CD4-positive, alpha-beta memory T cell (primary cell): ENCODE results near the gene JARID2. TPM values are rescaled to one million over a fixed set of nuclear protein-coding genes. Genes with fewer than 3 reads are reported as not detected.
"Not testable (repeated sequence)": the region's sequence is repeated elsewhere in the genome, so short reads cannot be mapped to it uniquely, and the experiment has no call there.

Experiments used
- CTCF ChIA-PET: fragments of 350-600 bp; sonication (Branson Sonifier 250); formaldehyde crosslinking; loops from one replicate; lab custom pipeline; 2021; ENCODE audit warnings: inconsistent platforms; ENCODE audit not compliant: partially characterized antibody; lab: Charles Lee
- POLR2A ChIA-PET: fragments of 350-600 bp; sonication (Branson Sonifier 250); formaldehyde crosslinking; loops from one replicate; lab custom pipeline; 2021; ENCODE audit not compliant: partially characterized antibody; lab: Charles Lee
- DNase-seq, 5 donors: peaks; one replicate each; pipeline versions ENCODE4 v3.0.0 to v3.0.0-alpha.2; 2020 to 2022; ENCODE audit warnings: mixed read lengths in 1 of 5
- H3K27ac ChIP-seq: one replicate; pipeline ENCODE4 v1.7.0; 2013; ENCODE audit warnings: low read depth, low read length
- H3K27me3 ChIP-seq: 2 replicates; pipeline ENCODE4 v1.7.0; 2013; ENCODE audit warnings: mild to moderate bottlenecking, low read length, moderate library complexity; ENCODE audit not compliant: insufficient read depth
- H3K36me3 ChIP-seq: 2 replicates; pipeline ENCODE4 v1.7.0; 2013; ENCODE audit warnings: mild to moderate bottlenecking, low read length, moderate library complexity; ENCODE audit not compliant: insufficient read depth
- H3K4me1 ChIP-seq: 2 replicates; pipeline ENCODE4 v1.7.0; 2013; ENCODE audit warnings: mild to moderate bottlenecking, low read length, moderate library complexity; ENCODE audit not compliant: insufficient read depth
- H3K4me3 ChIP-seq, 2 donors: one replicate each; pipeline ENCODE4 v1.7.0; 2013; ENCODE audit warnings: low read length in 2 of 2, mild to moderate bottlenecking in 1 of 2
- H3K9me3 ChIP-seq, 2 donors: one replicate each; pipeline ENCODE4 v1.7.0; 2013; ENCODE audit warnings: low read length in 2 of 2, control low read depth in 1 of 2; ENCODE audit not compliant: control insufficient read depth in 1 of 2
- H3K27ac Mint-ChIP-seq, 7 donors: one replicate each; pipeline ENCODE4 v1.8.0; 2020 to 2021; ENCODE audit warnings: mixed read lengths in 7 of 7, mild to moderate bottlenecking in 6 of 7, inconsistent platforms in 3 of 7, moderate library complexity in 3 of 7
- H3K27me3 Mint-ChIP-seq, 2 donors: one replicate each; pipeline ENCODE4 v1.8.0; 2020 to 2021; ENCODE audit warnings: mixed read lengths in 2 of 2
- H3K36me3 Mint-ChIP-seq, 2 donors: one replicate each; pipeline ENCODE4 v1.8.0; 2020 to 2021; ENCODE audit warnings: mixed read lengths in 2 of 2, inconsistent platforms in 1 of 2, mild to moderate bottlenecking in 1 of 2
- H3K4me1 Mint-ChIP-seq, 4 donors: one replicate each; pipeline ENCODE4 v1.8.0; 2020 to 2021; ENCODE audit warnings: mixed read lengths in 4 of 4, mild to moderate bottlenecking in 1 of 4
- H3K4me3 Mint-ChIP-seq, 8 donors: one replicate each; pipeline ENCODE4 v1.8.0; 2020 to 2021; ENCODE audit warnings: mixed read lengths in 8 of 8, mild to moderate bottlenecking in 7 of 8, moderate library complexity in 6 of 8, inconsistent platforms in 3 of 8
- H3K9me3 Mint-ChIP-seq, 8 donors: one replicate each; pipeline ENCODE4 v1.8.0; 2020 to 2021; ENCODE audit warnings: mixed read lengths in 8 of 8, mild to moderate bottlenecking in 5 of 8, inconsistent platforms in 3 of 8, moderate library complexity in 1 of 8
- intact Hi-C: fragments of 100-400 bp; cut with micrococcal nuclease; formaldehyde crosslinking; loops from one replicate; pipeline ENCODE4 v1.15.1; 2023
- polyA plus RNA-seq, 2 donors: library from polyadenylated mRNA; unstranded; fragments of 300-500 nt; fragmentation: Illumina TruSeq; gene quantifications; one replicate each; pipeline ENCODE4 v1.2.3, GENCODE V29; 2021
- total RNA-seq, 2 experiments: library from RNA; stranded (reverse); gene quantifications; one replicate each; pipeline ENCODE4 v1.2.3, GENCODE V29; 2021

JARID2 gene
- total and polyA plus RNA-seq, 4 experiments from 2014 or later: 2.4 to 21.6 (median 16.0) TPM

GRCh38 chr6:15322781-15323536 lies 77.1 kb downstream of the JARID2 start:
- peaks cover 56 to 85% (median 72%) of the 10 kb centered on the region in 4 donors for H3K4me1 Mint-ChIP-seq
- H3K27me3 Mint-ChIP-seq: no peaks in the 10 kb centered on the region
- H3K27ac Mint-ChIP-seq: peak overlapping the region in 5 of 7 donors; percentile 13 to 91 (median 68)
- Histone ChIP-seq H3K27me3 (no peaks in the 10 kb centered on the region), H3K36me3 (no peaks in the 10 kb centered on the region), H3K9me3 (no peaks in the 10 kb centered on the region), H3K4me3 (no peak overlapping the region), H3K27ac (no peak overlapping the region), H3K4me1 (peaks cover 50% of the 10 kb centered on the region)
- POLR2A ChIA-PET: interaction anchor here (0.9 kb wide), 1 partner anchor 15 kb away, joined by 3 read pairs; no protein-coding TSS in a partner anchor
- H3K4me3 Mint-ChIP-seq: peak overlapping the region in 2 of 8 donors; percentile 43 to 67
- no peaks in the 10 kb centered on the region for H3K9me3 Mint-ChIP-seq
- intact Hi-C loops: no loop called here
- no peak for DNase-seq
- H3K36me3 Mint-ChIP-seq: peaks cover 3% of the 10 kb centered on the region in 2 donors
- CTCF ChIA-PET: no interaction called here

GRCh38 chr6:15323611-15324010 lies 77.7 kb downstream of the JARID2 start:
- H3K36me3 Mint-ChIP-seq, CTCF ChIA-PET, DNase-seq, H3K9me3 ChIP-seq, POLR2A ChIA-PET, intact Hi-C loops, H3K27ac ChIP-seq, H3K36me3 ChIP-seq, H3K4me3 ChIP-seq, H3K9me3 Mint-ChIP-seq, H3K27me3 ChIP-seq, H3K27me3 Mint-ChIP-seq: not testable (repeated sequence)
- Mint-ChIP-seq H3K4me3 (peak overlapping the region in 1 of 8 donors; percentile 10), H3K4me1 (peaks cover 55 to 85% (median 72%) of the 10 kb centered on the region in 4 donors), H3K27ac (peak overlapping the region in 1 of 7 donors; percentile 91)
- peaks cover 50% of the 10 kb centered on the region for H3K4me1 ChIP-seq

- no peak overlapping the region for H3K27ac Mint-ChIP-seq
- Histone ChIP-seq H3K4me1 (peaks cover 50% of the 10 kb centered on the region), H3K27me3 (no peaks in the 10 kb centered on the region), H3K27ac (no peak overlapping the region), H3K36me3 (no peaks in the 10 kb centered on the region), H3K9me3 (no peaks in the 10 kb centered on the region), H3K4me3 (no peak overlapping the region)
- H3K36me3 Mint-ChIP-seq: peaks cover 3% of the 10 kb centered on the region in 2 donors
- DNase-seq: no peak
- H3K27me3 Mint-ChIP-seq: no peaks in the 10 kb centered on the region
- intact Hi-C loops: no loop called here
- no peaks in the 10 kb centered on the region for H3K9me3 Mint-ChIP-seq
- POLR2A ChIA-PET: no interaction called here
- peaks cover 57 to 85% (median 72%) of the 10 kb centered on the region in 4 donors for H3K4me1 Mint-ChIP-seq
- H3K4me3 Mint-ChIP-seq: no peak overlapping the region
- CTCF ChIA-PET: no interaction called here
Observed at GRCh38 chr6:15324427-15324985, 78.6 kb downstream of the JARID2 start.

- peaks cover 51% of the 10 kb centered on the region for H3K4me1 ChIP-seq
- H3K9me3 Mint-ChIP-seq: no peaks in the 10 kb centered on the region
- no peak overlapping the region for H3K27ac ChIP-seq
- DNase-seq: no peak
- no peaks in the 10 kb centered on the region for H3K36me3 ChIP-seq
- H3K4me3 ChIP-seq: no peak overlapping the region
- ChIA-PET CTCF (no interaction called here), POLR2A (no interaction called here)
- peaks cover 60 to 85% (median 75%) of the 10 kb centered on the region in 4 donors for H3K4me1 Mint-ChIP-seq
- H3K36me3 Mint-ChIP-seq: peaks cover 3% of the 10 kb centered on the region in 2 donors
- no peaks in the 10 kb centered on the region for H3K27me3 ChIP-seq
- intact Hi-C loops: loop anchor here (5.0 kb wide), 1 partner anchor 42 kb away; no protein-coding TSS in a partner anchor
- H3K27me3 Mint-ChIP-seq: no peaks in the 10 kb centered on the region
- H3K4me3 Mint-ChIP-seq: peak overlapping the region in 1 of 8 donors; percentile 5
- peak overlapping the region in 2 of 7 donors; percentile 13 to 64 for H3K27ac Mint-ChIP-seq
- H3K9me3 ChIP-seq: no peaks in the 10 kb centered on the region
Observed at GRCh38 chr6:15325540-15325955, 79.7 kb downstream of the JARID2 start.

- H3K27me3 ChIP-seq: no peaks in the 10 kb centered on the region
- no peaks in the 10 kb centered on the region for H3K36me3 ChIP-seq
- Mint-ChIP-seq H3K27ac (peak overlapping the region in 2 of 7 donors; percentile 10 to 13), H3K4me3 (peak overlapping the region in 1 of 8 donors; percentile 1), H3K36me3 (peaks cover 3% of the 10 kb centered on the region in 2 donors), H3K9me3 (no peaks in the 10 kb centered on the region), H3K4me1 (peaks cover 60 to 86% (median 76%) of the 10 kb centered on the region in 4 donors), H3K27me3 (no peaks in the 10 kb centered on the region)
- intact Hi-C loops: loop anchor here (5.0 kb wide), 1 partner anchor 41 kb away; no protein-coding TSS in a partner anchor
- CTCF ChIA-PET: no interaction called here
- H3K4me3 ChIP-seq: no peak overlapping the region
- H3K27ac ChIP-seq: no peak overlapping the region
- DNase-seq: peak in 1 of 5 donors; percentile 45
- POLR2A ChIA-PET: no interaction called here
- H3K9me3 ChIP-seq: no peaks in the 10 kb centered on the region
- peaks cover 57% of the 10 kb centered on the region for H3K4me1 ChIP-seq
Observed at GRCh38 chr6:15326067-15326614, 80.3 kb downstream of the JARID2 start.

- POLR2A ChIA-PET: no interaction called here
- H3K4me3 Mint-ChIP-seq: peak overlapping the region in 4 of 8 donors; percentile 0 to 68 (median 46)
Observed at GRCh38 chr6:15327271-15327670, 81.4 kb downstream of the JARID2 start.

More at GRCh38 chr6:15327271-15327670, 81.4 kb downstream of the JARID2 start:
- no peaks in the 10 kb centered on the region for H3K27me3 ChIP-seq
- Mint-ChIP-seq H3K36me3 (peaks cover 3% of the 10 kb centered on the region in 2 donors), H3K4me1 (peaks cover 61 to 86% (median 76%) of the 10 kb centered on the region in 4 donors), H3K27ac (peak overlapping the region in 4 of 7 donors; percentile 64 to 82 (median 74)), H3K9me3 (no peaks in the 10 kb centered on the region), H3K27me3 (no peaks in the 10 kb centered on the region)
- intact Hi-C loops: loop anchor here (1.0 to 5.0 kb wide), 2 partner anchors 40 to 114 kb away; no protein-coding TSS in a partner anchor
- H3K4me3 ChIP-seq: no peak overlapping the region
- no peaks in the 10 kb centered on the region for H3K36me3 ChIP-seq
- DNase-seq: peak in 4 of 5 donors; percentile 13 to 45 (median 20)
- no peaks in the 10 kb centered on the region for H3K9me3 ChIP-seq
- CTCF ChIA-PET: no interaction called here
- no peak overlapping the region for H3K27ac ChIP-seq
- H3K4me1 ChIP-seq: peaks cover 62% of the 10 kb centered on the region
